Panc1 (cell line): Measurements from ENCODE around the gene MEF2D.

Source experiments
- CTCF ChIP-seq: fragments of 450-650 bp; IDR thresholded peaks from 2 replicates; pipeline ENCODE4 v1.5.1; 2017; ENCODE audit warnings: mild to moderate bottlenecking
- POLR2AphosphoS5 ChIP-seq: IDR thresholded peaks from 2 replicates; pipeline ENCODE4 v1.6.1; 2012; ENCODE audit warnings: mild to moderate bottlenecking, low read depth, low read length, moderate library complexity
- REST ChIP-seq, 2 experiments: IDR thresholded peaks; 2 replicates each; pipeline ENCODE4 v1.6.1; 2011 to 2012; ENCODE audit warnings: low read depth in 2 of 2, control low read depth in 1 of 2, low read length in 1 of 2, mild to moderate bottlenecking in 1 of 2, moderate library complexity in 1 of 2; ENCODE audit not compliant: insufficient read depth in 1 of 2
- SIN3A ChIP-seq: IDR thresholded peaks from 2 replicates; pipeline ENCODE4 v1.6.1; 2012; ENCODE audit warnings: low read depth, mild to moderate bottlenecking, low read length, moderate library complexity, borderline replicate concordance; ENCODE audit not compliant: insufficient read depth

- TF ChIP-seq CTCF, result peak; percentile 77
- no peak for TF ChIP-seq POLR2AphosphoS5
- TF ChIP-seq SIN3A, result no peak
- no peak for TF ChIP-seq REST (IDR thresholded peaks at IDR 0.05; ENCODE audit: insufficient read depth in 1 of 2, low read depth in 2 of 2, low read length in 1 of 2)
These were observed 56.1 kb downstream of the MEF2D start for GRCh38 chr1:156444407-156445001.
